ENCODE measurements around the gene PTX3.

GRCh38 chr3:157452097-157452496 is 15.4 kb downstream of the PTX3 start:
- TF ChIP-seq POLR2AphosphoS5 (IDR thresholded peaks at IDR 0.05) = no peak
- no peak for TF ChIP-seq POLR2A (IDR thresholded peaks at IDR 0.05)
- no peak for TF ChIP-seq CTCF (IDR thresholded peaks at IDR 0.05)

All from breast epithelium (tissue), 3 donors.